Neural progenitor cell (in vitro differentiated cells): ENCODE measurements around the gene PSME3IP1.

Source experiments
- CTCF ChIP-seq: fragments of 200-600 bp; sonication (generic); IDR thresholded peaks from 2 replicates; pipeline ENCODE4 v1.5.1; 2017; ENCODE audit warnings: antibody characterized with exemption, mild to moderate bottlenecking
- EZH2 ChIP-seq: fragments of 200-600 bp; sonication (generic); IDR thresholded peaks from 2 replicates; pipeline ENCODE4 v1.6.1; 2017; ENCODE audit warnings: antibody characterized with exemption, mild to moderate bottlenecking, moderate library complexity
- EZH2phosphoT487 ChIP-seq: fragments of 200-600 bp; sonication (generic); IDR thresholded peaks from 2 replicates; pipeline ENCODE4 v1.6.1; 2017; ENCODE audit warnings: antibody characterized with exemption

- no peak for TF ChIP-seq CTCF
- no peak for TF ChIP-seq EZH2phosphoT487
- no peak for TF ChIP-seq EZH2
Observed at GRCh38 chr16:57175896-57176295, 9.9 kb downstream of the PSME3IP1 start.
